Activated B cell treated with CpG ODN at 0.5 μM for 24 hours (primary cell): ENCODE data around the gene OSBPL1A. TPM values are rescaled to one million over a fixed set of nuclear protein-coding genes. Genes with fewer than 3 reads are reported as not detected.

ENCODE experiments used
- ATAC-seq: fragments of 200-7000 bp; cut with Tn5 transposase; one replicate; pipeline ENCODE4 v1.10.0; 2021; ENCODE audit warnings: low read depth, mild to moderate bottlenecking, moderate library complexity
- CTCF ChIA-PET: fragments of 350-600 bp; sonication (Branson Sonifier 250); formaldehyde crosslinking; loops from one replicate; lab custom pipeline; 2021; ENCODE audit warnings: antibody characterized with exemption; lab: Charles Lee
- POLR2A ChIA-PET: fragments of 350-600 bp; sonication (Branson Sonifier 250); formaldehyde crosslinking; loops from one replicate; lab custom pipeline; 2021; ENCODE audit warnings: antibody characterized with exemption; lab: Charles Lee
- DNase-seq: peaks from one replicate; pipeline ENCODE4 v3.0.0; 2022
- H3K27ac Mint-ChIP-seq: one replicate; pipeline ENCODE4 v1.8.0; 2020; ENCODE audit warnings: mixed read lengths
- H3K27me3 Mint-ChIP-seq: one replicate; pipeline ENCODE4 v1.8.0; 2021; ENCODE audit warnings: mixed read lengths
- H3K36me3 Mint-ChIP-seq: one replicate; pipeline ENCODE4 v1.8.0; 2021; ENCODE audit warnings: low read depth, mixed read lengths
- H3K4me1 Mint-ChIP-seq: one replicate; pipeline ENCODE4 v1.8.0; 2021; ENCODE audit warnings: mixed read lengths
- H3K4me3 Mint-ChIP-seq: one replicate; pipeline ENCODE4 v1.8.0; 2020; ENCODE audit warnings: mild to moderate bottlenecking, mixed read lengths
- H3K9me3 Mint-ChIP-seq: one replicate; pipeline ENCODE4 v1.8.0; 2020; ENCODE audit warnings: mixed read lengths
- intact Hi-C: fragments of 100-400 bp; cut with micrococcal nuclease; formaldehyde crosslinking; loops from one replicate; pipeline ENCODE4 v1.15.1; 2024
- total RNA-seq: library from RNA; stranded (reverse); gene quantifications from 2 replicates; pipeline ENCODE4 v1.2.3, GENCODE V29; 2022
- TF ChIP-seq, protein P1 (sequence below): fragments of 200-600 bp; IDR thresholded peaks from one replicate; pipeline ENCODE4 v1.8.0; 2022; ENCODE audit warnings: antibody characterized with exemption, mild to moderate bottlenecking

OSBPL1A gene
- total RNA-seq, 1 donor from 2014 or later: 0.80 TPM

DNA sequence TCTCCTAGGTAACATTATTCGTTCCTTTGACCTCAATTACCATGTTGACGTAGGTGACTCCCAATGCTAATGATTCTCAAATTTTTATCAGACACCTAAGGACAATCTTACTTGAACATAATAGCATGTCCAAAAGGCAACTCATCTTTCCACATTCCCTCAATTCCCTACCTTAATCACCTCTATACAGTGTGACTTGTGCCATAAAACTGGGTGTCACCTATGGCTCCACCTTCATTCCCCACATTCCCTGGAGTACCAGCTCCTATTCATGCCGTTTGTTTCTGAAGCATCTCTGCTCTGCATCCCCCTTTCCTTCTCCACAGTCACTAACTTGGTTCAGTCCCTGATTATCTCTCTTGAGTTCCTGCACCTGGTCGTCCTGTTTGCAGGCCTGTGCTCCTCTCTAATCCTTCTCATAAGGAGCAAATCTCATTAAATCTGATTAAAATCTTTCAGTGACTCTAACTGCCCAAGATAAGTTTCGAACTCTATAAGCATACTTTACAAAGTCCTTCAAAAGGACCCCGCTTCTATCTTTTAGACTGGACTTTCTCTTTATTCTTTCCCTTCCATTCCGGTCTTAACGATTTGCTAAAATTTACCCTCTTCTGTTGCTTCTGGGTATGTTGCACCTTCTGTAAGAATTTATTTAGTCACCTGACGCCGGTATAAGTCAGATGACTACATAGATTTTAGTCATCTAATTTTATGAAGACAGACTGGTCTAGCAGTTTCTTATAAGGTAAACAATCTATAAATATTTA lies 128.7 kb downstream of the OSBPL1A start:
- Mint-ChIP-seq H3K27ac (no peak overlapping the region), H3K4me1 (peaks cover 11% of the 10 kb centered on the region), H3K9me3 (peaks cover 8% of the 10 kb centered on the region), H3K27me3 (peaks cover 33% of the 10 kb centered on the region), H3K4me3 (no peak overlapping the region), H3K36me3 (no peaks in the 10 kb centered on the region)
- DNase-seq (no peak), ATAC-seq (no peak)
- POLR2A ChIA-PET: no interaction called here
- intact Hi-C loops: no loop called here
- TF ChIP-seq, protein P1, sequence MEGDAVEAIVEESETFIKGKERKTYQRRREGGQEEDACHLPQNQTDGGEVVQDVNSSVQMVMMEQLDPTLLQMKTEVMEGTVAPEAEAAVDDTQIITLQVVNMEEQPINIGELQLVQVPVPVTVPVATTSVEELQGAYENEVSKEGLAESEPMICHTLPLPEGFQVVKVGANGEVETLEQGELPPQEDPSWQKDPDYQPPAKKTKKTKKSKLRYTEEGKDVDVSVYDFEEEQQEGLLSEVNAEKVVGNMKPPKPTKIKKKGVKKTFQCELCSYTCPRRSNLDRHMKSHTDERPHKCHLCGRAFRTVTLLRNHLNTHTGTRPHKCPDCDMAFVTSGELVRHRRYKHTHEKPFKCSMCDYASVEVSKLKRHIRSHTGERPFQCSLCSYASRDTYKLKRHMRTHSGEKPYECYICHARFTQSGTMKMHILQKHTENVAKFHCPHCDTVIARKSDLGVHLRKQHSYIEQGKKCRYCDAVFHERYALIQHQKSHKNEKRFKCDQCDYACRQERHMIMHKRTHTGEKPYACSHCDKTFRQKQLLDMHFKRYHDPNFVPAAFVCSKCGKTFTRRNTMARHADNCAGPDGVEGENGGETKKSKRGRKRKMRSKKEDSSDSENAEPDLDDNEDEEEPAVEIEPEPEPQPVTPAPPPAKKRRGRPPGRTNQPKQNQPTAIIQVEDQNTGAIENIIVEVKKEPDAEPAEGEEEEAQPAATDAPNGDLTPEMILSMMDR: no peak
- CTCF ChIA-PET: interaction anchor here (2.2 kb wide), 1 partner anchor 92 kb away, joined by 6 read pairs; no protein-coding TSS in a partner anchor

DNA sequence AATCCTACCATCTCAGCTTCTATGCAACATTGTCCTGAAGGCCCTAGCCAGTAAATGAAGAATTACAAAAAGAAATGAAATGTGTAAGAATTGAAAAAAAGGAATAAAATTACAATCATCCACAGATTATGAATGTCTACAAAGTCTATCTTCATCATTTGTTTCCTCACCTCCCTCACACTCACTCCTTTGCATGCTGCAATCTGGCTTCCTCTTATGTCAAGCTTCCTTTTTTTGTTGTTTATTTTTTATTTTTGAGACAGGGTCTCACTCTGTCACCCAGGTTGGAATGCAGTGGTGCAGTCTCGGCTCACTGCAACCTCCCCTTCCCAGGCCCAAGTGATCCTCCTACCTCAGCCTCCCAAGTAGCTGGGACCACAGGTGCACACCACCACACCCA lies 129.7 kb downstream of the OSBPL1A start:
- intact Hi-C loops: no loop called here
- ATAC-seq (no peak), DNase-seq (no peak)
- Mint-ChIP-seq H3K27ac (no peak overlapping the region), H3K9me3 (peaks cover 8% of the 10 kb centered on the region), H3K4me1 (peaks cover 11% of the 10 kb centered on the region), H3K4me3 (no peak overlapping the region), H3K27me3 (peaks cover 26% of the 10 kb centered on the region), H3K36me3 (no peaks in the 10 kb centered on the region)
- ChIA-PET POLR2A (no interaction called here), CTCF (no interaction called here)
- TF ChIP-seq, protein P1: no peak

GRCh38 chr18:24266131-24266530 lies 131.5 kb downstream of the OSBPL1A start:
- Mint-ChIP-seq H3K9me3 (peaks cover 8% of the 10 kb centered on the region), H3K36me3 (no peaks in the 10 kb centered on the region), H3K27me3 (peaks cover 19% of the 10 kb centered on the region), H3K4me1 (peaks cover 3% of the 10 kb centered on the region), H3K4me3 (no peak overlapping the region), H3K27ac (no peak overlapping the region)
- no peak for DNase-seq
- POLR2A ChIA-PET: no interaction called here
- intact Hi-C loops: no loop called here
- TF ChIP-seq, protein P1: no peak
- CTCF ChIA-PET: no interaction called here
- ATAC-seq: no peak

DNA sequence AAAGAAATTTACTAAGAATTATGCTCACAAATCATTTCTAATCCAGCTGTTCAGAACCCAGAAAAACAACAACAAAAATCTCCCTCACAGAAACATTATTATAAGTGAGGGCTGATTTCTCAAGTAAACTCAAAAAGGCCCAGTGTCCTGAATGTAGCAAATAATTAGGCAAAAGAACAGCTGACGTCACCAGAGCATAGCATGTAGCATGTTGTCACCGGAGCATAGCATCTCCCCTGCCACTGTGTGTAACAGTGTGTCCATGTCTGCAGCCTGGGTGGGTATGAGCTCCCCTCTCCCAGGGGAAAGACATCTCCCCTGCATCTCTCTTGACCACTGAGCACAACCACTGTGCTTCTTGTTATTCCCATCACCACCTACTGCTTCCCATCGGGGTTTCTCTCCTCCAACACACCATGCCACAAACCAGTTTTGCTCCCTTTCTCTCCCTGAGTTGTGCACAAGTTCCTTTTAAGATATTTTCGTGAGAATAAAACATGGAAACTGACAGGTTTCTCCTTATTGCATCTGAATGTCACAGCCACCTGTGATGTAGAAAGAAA lies 132.0 kb downstream of the OSBPL1A start:
- Mint-ChIP-seq H3K9me3 (peaks cover 8% of the 10 kb centered on the region), H3K4me3 (no peak overlapping the region), H3K27ac (no peak overlapping the region), H3K36me3 (no peaks in the 10 kb centered on the region), H3K4me1 (no peaks in the 10 kb centered on the region), H3K27me3 (peaks cover 13% of the 10 kb centered on the region)
- ChIA-PET CTCF (no interaction called here), POLR2A (no interaction called here)
- ATAC-seq (no peak), DNase-seq (no peak)
- intact Hi-C loops: no loop called here
- TF ChIP-seq, protein P1: no peak

- ChIA-PET CTCF (no interaction called here), POLR2A (interaction anchor here (0.8 kb wide), 1 partner anchor 1472 kb away, joined by 9 read pairs; no protein-coding TSS in a partner anchor)
- Mint-ChIP-seq H3K27ac (no peak overlapping the region), H3K36me3 (no peaks in the 10 kb centered on the region), H3K27me3 (peaks cover 4% of the 10 kb centered on the region), H3K4me3 (no peak overlapping the region), H3K9me3 (peaks cover 8% of the 10 kb centered on the region), H3K4me1 (no peaks in the 10 kb centered on the region)
- ATAC-seq: no peak
- TF ChIP-seq, protein P1: no peak
- intact Hi-C loops: no loop called here
- DNase-seq: no peak
Observed at GRCh38 chr18:24263050-24263449, 134.6 kb downstream of the OSBPL1A start.
